KOPT-K1 (cell line): ENCODE data around the gene PTPN22.

Experiments used
- H3K27ac ChIP-seq: fragments of 200-600 bp; sonication (generic); 2 replicates; pipeline ENCODE4 v1.5.1; 2016; ENCODE audit warnings: antibody characterized with exemption, mild to moderate bottlenecking, low read depth, low read length; ENCODE audit not compliant: poor library complexity, severe bottlenecking
- H3K36me3 ChIP-seq: fragments of 200-600 bp; sonication (generic); 2 replicates; pipeline ENCODE4 v1.5.1; 2017; ENCODE audit warnings: antibody characterized with exemption, mild to moderate bottlenecking, low read length, moderate library complexity; ENCODE audit not compliant: insufficient read depth
- H3K9me3 ChIP-seq: fragments of 200-600 bp; sonication (generic); 2 replicates; pipeline ENCODE4 v1.5.1; 2017; ENCODE audit warnings: antibody characterized with exemption, low read length, mild to moderate bottlenecking; ENCODE audit not compliant: insufficient read depth, poor library complexity, severe bottlenecking

The PTPN22 gene

DNA sequence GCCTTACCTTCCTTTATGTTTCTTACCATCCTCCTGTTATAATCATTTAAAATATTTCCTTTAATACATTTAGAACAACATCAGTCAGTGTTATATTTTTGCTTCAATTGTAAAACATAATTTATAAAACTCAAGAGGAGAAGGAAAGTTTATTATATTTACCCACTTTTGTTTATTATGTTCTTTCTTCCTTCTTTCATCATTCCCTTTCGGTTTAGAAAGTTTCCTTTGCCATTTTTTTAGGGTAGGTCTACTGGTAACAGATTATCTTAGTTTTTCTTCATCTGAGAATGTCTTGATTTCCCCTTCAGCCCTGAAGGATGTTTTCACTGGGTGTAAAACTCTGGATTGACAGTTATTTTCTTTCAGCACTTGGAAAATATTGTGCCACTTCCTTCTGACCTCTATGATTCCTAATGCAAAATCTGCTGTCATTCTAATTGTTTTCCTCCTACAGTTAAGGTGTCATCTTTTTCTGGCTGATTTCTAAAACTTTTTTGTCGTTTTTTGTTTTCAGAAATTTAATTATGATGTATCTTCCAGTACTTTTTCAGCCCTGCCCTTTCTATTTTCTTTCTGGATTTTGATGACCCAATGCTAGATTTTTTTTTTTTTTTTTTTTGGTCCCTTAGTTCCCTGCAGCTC, 25.0 kb downstream of the PTPN22 start:
- Histone ChIP-seq H3K27ac (no peak overlapping the region), H3K9me3 (no peaks in the 10 kb centered on the region), H3K36me3 (peaks cover 40% of the 10 kb centered on the region)

DNA sequence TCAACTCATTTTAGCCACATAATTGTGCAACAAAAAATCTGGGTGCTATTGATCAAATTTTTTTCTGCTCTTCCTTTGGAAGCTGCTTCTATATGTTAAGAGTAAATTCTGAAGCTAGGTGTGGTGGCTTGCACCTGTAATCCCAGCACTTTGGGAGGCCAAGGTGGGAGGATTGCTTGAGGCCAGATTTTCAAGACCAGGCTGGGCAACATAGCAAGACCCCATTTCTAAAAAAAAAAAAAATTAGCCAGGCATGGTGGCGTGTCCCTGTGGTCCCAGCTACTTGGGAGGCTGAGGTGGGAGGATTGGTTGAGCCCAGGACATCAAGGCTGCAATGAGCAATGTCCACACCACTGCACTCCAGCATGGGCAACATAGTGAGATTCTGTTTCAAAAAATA, 35.0 kb downstream of the PTPN22 start:
- H3K27ac ChIP-seq = no peak overlapping the region
- H3K36me3 ChIP-seq = peaks cover 68% of the 10 kb centered on the region

DNA sequence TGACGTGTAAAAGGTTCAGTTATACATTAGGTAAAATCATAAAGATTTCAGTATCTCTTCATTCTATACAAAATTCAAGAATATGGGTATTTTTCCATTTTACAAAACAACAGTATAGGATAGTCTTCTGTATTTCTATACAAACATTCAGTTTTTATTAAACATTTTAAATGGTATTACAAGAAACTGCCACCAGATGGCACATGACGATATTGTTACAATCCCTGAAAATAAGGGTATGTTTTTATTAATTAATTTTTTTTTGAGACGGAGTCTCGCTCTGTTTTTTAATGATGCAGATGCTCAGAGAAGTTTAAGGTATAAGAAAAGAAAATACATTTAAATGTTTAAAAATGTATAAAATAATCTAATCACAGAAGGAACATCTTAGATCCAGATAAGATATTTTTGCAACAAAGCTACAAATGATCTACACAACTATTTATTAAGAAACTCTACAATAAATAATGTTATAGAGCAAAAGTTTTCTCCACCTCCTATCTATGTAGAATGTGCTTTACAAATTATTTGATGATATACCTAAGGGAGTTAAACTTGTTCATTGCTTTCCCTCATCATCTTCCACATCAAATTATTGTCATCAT, 35.7 kb downstream of the PTPN22 start:
- Histone ChIP-seq H3K9me3 (no peaks in the 10 kb centered on the region), H3K27ac (no peak overlapping the region), H3K36me3 (peaks cover 61% of the 10 kb centered on the region)

More for the DNA sequence above, 35.0 kb downstream of the PTPN22 start:
- no peaks in the 10 kb centered on the region for H3K9me3 ChIP-seq

DNA sequence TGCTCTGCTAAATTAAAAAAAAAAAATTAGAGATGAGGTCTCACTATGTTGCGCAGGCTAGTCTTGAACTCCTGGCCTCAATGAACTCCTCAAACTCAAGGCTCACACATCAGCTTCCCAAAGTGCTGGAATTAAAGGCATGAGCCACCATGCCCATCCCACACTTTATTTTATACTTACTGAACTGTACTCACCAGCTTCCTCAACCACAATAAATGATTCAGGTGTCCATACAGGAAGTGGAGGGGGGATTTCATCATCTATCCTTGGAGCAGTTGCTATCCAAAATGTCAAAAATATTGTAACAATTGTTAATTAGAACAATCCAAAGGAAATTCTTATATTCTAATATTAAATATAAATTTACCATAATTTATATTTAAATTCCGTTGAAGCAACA, 36.8 kb downstream of the PTPN22 start:
- H3K27ac ChIP-seq = no peak overlapping the region
- H3K9me3 ChIP-seq = no peaks in the 10 kb centered on the region
- H3K36me3 ChIP-seq = peaks cover 54% of the 10 kb centered on the region

DNA sequence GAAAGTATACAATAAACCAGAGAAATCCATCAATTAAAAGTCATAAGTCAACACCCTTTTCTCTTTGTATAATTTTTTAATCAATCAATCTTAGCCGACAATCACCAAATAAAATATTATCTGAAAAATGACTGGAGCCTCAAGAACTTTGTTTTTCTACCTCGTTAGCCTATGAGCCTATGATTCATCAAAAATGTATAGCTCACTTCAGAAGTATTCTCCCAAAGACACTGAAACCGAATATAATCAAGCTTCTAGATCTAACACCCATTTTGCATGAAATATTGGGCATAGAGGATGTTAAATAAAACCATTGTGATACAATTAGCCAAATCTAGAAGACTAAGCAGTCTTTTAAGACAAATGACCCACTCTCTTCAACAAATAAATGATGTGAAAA, 41.5 kb downstream of the PTPN22 start:
- no peak overlapping the region for H3K27ac ChIP-seq
- no peaks in the 10 kb centered on the region for H3K9me3 ChIP-seq
- peaks cover 59% of the 10 kb centered on the region for H3K36me3 ChIP-seq

DNA sequence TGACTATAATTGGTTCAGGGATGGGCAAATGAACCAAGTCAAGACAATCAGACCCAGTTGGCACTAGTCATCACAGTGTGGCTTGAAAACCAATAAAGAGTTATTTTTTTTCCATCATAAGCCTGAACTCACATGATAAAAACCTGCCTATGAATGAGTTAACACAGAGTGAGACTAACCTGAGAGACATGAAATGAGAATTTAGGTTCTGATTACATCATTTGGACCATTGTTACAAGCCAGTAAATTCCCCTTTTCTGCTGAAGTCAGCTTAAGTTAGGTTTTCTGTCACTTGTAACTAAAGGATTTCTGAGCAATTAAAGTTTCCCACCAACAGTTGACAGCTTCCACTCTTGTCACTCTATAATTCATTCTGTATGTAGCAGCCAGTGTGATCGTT, 49.6 kb downstream of the PTPN22 start:
- peaks cover 45% of the 10 kb centered on the region for H3K36me3 ChIP-seq
- no peaks in the 10 kb centered on the region for H3K9me3 ChIP-seq
- no peak overlapping the region for H3K27ac ChIP-seq

DNA sequence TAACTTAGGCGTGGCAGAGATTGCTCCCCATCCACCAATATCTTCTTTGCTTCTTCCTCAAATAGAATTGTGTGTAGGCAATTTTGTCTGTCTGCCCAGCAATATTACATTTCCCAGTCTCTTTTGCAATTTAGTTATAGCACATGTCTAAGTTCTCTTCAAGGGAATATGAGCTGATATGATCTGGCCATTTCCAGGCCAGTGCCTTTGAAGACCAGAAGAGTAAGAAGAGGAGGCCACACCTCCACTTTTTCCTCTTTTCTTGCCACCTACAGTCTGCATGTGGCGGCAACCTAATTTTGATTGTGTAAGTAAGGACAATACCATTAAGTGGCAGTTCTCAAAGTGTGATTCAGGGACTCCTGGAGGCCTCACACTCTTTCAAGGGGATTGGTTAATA, 52.9 kb downstream of the PTPN22 start:
- peaks cover 34% of the 10 kb centered on the region for H3K36me3 ChIP-seq
- no peaks in the 10 kb centered on the region for H3K9me3 ChIP-seq
- H3K27ac ChIP-seq = no peak overlapping the region

DNA sequence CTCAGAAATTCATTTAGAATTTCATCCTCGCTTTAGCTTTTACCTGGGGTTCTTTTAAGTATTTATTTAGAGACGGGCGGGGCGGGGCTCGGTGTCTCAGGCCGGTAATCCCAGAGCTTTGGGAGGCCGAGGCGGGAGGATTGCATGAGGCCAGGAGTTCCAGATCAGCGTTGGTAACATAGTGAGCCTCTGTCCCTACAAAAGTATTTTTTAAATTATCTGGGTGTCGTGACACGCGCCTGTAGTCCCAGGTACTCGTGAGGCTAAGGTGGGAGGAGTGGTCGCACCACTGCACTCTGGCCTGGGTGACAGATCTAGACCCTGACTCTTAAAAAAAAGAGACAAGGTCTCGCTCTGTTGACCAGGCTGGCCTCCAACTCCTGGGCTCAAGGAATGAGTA, 58.3 kb downstream of the PTPN22 start:
- H3K36me3 ChIP-seq = peaks cover 15% of the 10 kb centered on the region
- no peaks in the 10 kb centered on the region for H3K9me3 ChIP-seq
- H3K27ac ChIP-seq = peak overlapping the region; percentile 98

DNA sequence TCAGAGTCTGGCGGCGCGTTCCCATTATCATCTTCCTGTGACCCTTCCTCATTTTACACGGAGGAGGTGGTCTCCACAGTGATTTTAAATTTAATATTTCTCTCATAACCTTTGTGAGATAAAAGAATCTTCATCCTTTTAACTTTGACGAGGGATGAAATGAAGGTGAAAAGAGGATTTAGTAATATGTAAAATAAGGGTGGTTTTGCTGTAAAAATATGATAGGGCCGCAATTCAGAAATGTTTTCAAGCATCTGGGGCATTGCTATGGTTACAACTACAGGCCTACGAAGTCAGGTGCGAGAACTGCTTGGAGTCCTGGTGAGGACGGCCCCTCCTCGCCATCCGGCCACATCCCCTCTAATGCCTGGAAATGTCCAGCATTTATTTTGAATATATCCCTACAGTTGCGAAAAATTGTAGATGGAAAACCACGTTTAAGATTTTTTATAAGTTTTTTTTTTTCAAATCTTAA, 58.8 kb downstream of the PTPN22 start:
- Histone ChIP-seq H3K27ac (peak overlapping the region; percentile 98), H3K9me3 (no peaks in the 10 kb centered on the region), H3K36me3 (peaks cover 16% of the 10 kb centered on the region)

DNA sequence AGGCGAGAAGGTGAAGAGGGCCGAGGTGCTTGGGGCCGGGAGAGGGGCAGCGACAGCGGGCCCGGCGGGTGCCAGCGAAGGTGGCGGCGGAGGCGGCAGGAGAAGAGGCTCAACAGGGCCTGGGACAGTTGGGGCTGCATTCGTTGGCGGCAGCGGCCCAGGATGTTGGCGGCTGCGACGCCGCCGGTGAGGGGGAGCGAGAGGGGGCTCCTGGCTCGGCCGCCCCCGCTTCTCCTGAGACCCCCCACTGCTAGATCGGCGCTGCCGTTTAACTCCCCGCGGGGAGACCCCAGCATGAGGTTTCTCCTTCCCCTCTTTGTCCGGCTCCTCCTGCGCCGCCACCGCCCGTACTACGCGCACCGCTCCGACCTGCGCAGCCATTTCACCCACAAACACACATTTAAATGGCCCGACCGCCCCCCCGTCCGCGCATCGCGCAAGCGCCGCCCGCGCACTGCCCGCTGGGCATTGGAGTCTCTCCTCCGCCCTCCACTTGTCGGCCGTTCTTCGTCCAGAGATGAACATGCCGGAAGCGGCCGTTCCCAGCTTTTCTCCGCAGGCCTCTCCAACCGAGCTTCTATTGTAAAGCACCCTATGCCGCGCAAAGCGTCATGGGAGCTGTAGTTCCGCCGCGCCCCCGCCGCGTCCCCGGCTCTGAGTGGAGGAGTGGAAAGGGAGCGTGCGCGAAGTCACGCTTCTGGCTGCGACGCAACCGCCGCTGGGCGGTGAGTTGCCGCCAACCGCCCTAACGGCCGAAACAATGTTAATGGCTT, 59.4 kb downstream of the PTPN22 start, which contains the start of gene RSBN1:
Gene RSBN1, minus strand, starts transcription at position 589 of the 773 bp plus-strand sequence. Its CDS starts 64 bp downstream, at position 525.
- no peaks in the 10 kb centered on the region for H3K9me3 ChIP-seq
- peak within 1 kb of the TSS; percentile 98 for H3K27ac ChIP-seq
- peaks cover 16% of the 10 kb centered on the region for H3K36me3 ChIP-seq

DNA sequence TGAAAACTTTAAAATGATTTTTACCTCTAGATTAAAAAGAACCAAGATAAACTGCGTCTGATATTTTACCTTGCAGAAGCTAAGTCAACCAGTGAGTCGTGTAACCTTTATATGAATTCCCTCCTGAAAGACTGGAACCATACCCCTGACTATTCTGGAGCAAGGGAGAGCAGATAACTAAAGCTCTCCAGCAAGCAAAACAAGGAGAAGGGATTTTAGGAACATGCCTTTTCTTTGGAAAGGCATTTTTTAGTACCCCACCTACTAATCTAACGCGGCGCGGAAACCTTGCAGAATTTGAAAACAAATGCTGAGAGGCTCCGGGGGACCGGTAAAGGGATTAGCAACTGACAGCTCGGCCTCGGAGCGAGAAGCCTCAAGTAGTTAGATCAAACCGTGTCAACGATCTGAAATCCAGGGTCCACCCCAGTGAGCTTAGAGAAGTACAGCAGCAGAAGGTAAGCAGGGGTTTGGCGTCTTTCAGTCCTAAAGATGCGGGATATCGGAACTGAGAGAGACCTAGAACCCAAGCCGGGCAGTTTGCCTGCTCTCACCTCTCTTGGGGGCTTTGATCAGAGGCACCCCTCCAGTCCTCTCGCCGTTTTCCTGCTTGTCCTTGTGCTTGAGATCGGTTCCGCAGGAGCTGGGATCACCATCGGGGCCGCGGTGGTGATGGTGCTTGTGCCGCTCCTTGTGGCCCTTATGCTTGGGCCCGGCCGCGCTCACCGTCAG, 60.2 kb downstream of the PTPN22 start:
- peak overlapping the region; percentile 98 for H3K27ac ChIP-seq
- H3K9me3 ChIP-seq = no peaks in the 10 kb centered on the region
- H3K36me3 ChIP-seq = peaks cover 23% of the 10 kb centered on the region

DNA sequence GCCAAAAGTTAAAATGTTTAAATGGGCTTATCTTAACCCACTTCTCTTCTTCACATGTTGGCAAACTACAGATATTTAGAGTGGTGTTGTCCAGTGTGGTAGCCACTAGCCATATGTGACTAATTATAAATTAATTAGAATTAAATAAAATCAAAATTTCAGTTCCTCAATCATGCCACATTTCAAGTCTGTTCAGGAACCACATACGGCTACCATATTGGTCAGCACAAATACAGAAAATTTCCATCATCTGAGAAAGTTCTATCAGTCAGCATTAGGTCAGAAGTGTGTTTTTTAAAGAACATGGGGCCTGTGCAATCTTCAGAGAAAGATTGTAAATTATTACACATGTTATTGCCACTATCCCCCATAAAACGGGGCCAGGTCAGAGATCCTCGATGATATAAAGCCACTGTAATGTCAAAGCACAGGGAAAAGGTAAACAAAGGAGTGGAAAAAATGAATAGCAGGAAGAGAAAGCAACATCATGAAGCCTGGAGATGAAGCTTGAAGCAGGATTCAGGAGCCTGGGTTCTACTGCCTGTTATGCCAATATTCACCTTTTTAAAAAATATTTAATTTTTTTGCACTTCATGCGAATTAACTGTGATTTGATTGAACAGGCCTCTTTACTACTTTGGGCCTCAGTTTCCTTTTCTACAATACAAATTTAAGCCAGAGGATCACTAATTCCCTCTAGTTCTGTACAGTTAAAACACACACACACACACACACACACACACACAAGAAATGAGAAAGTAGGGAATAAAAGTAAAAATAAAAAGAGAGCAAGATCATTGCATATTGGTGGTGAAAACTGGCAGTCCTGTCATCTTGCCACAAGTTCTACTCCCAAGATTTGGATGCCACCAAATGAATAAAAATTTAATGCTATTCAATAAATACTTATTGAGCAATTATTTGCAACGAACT, 61.6 kb downstream of the PTPN22 start:
- Histone ChIP-seq H3K9me3 (no peaks in the 10 kb centered on the region), H3K27ac (peak overlapping the region; percentile 98), H3K36me3 (peaks cover 29% of the 10 kb centered on the region)

DNA sequence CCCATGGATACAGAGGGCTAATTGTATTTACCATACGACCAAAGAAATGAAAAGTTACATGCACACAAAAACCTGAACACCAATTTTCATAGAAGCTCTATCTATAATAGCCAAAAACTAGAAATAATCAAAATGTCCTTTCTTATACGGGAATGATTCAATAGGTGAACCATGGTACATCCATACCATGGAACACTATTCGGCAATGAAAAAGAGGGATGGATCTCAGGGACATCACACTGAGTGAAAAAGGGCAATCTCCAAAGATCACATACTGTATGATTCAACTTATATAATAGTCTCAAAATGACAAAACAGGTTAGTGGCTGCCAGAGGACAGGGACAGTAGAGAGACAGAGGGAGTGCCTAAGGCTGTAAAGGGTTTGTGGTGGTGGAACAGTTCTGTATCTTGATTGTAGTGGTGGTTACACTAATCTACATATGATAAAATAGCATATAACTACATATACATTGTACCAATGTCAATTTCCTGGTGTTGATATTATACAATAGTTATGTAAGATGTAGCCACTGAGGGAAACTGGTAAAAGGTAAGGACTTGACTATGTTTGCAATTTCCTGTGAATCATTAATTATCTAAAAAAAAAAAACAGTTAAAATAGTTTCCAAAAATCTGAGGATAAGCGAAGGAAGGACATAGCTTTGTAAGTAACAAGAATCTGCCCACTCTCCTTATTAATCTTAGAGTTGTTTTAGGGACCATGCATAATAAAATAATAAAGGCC, 62.9 kb downstream of the PTPN22 start:
- H3K9me3 ChIP-seq = no peaks in the 10 kb centered on the region
- no peak overlapping the region for H3K27ac ChIP-seq
- peaks cover 30% of the 10 kb centered on the region for H3K36me3 ChIP-seq
